Measurements from ENCODE around the gene KIF5A. TPM values are rescaled to one million over a fixed set of nuclear protein-coding genes. Genes with fewer than 3 reads are reported as not detected.
A peak's percentile ranks its signal among the peaks of the same experiment; 100 is the strongest.

The KIF5A gene
- total and polyA plus RNA-seq, 8 donors: 0.38 to 6.5 (median 5.3) TPM

GRCh38 chr12:57581802-57582201, 32.0 kb downstream of the KIF5A start:
- Histone ChIP-seq H3K27ac (no peak overlapping the region), H3K36me3 (no peaks in the 10 kb centered on the region), H3K4me1 (peaks cover 0 to 6% of the 10 kb centered on the region in 2 donors), H3K4me3 (no peak overlapping the region), H3K27me3 (peaks cover 0 to 34% of the 10 kb centered on the region in 2 donors), H3K9me3 (no peaks in the 10 kb centered on the region)
- ATAC-seq: no peak
- intact Hi-C loops (cut with DNase I): loop anchor here in 1 of 2 donors (2.0 kb wide), 1 partner anchor 41 kb away; no protein-coding TSS in a partner anchor
- TF ChIP-seq CTCF (IDR thresholded peaks at IDR 0.05): no peak
- no peak for DNase-seq

- intact Hi-C loops (cut with DNase I): loop anchor here in 1 of 2 donors (2.0 kb wide), 1 partner anchor 40 kb away; no protein-coding TSS in a partner anchor
- peaks cover 0 to 6% of the 10 kb centered on the region in 2 donors for H3K4me1 ChIP-seq
- H3K4me3 ChIP-seq: no peak overlapping the region
- H3K27ac ChIP-seq: no peak overlapping the region
- ATAC-seq: no peak
- DNase-seq: no peak
- no peaks in the 10 kb centered on the region for H3K36me3 ChIP-seq
- no peak for TF ChIP-seq CTCF (IDR thresholded peaks at IDR 0.05)
- H3K27me3 ChIP-seq: peaks cover 0 to 35% of the 10 kb centered on the region in 2 donors
- H3K9me3 ChIP-seq: no peaks in the 10 kb centered on the region
These were observed 32.6 kb downstream of the KIF5A start for GRCh38 chr12:57582440-57582839.

- H3K4me3 ChIP-seq: no peak overlapping the region
- ATAC-seq (peak; percentile 99), DNase-seq (peak in 3 of 4 donors; percentile 44 to 85 (median 62))
- H3K27me3 ChIP-seq: peaks cover 0 to 43% of the 10 kb centered on the region in 2 donors
- no peaks in the 10 kb centered on the region for H3K36me3 ChIP-seq
- H3K9me3 ChIP-seq: no peaks in the 10 kb centered on the region
- TF ChIP-seq CTCF (IDR thresholded peaks at IDR 0.05): peak; percentile 94 to 98
- intact Hi-C loops (cut with DNase I): loop anchor here in 1 of 2 donors (2.0 kb wide), 1 partner anchor 40 kb away; no protein-coding TSS in a partner anchor
- no peak overlapping the region for H3K27ac ChIP-seq
- peaks cover 0 to 6% of the 10 kb centered on the region in 2 donors for H3K4me1 ChIP-seq
These were observed 33.4 kb downstream of the KIF5A start for GRCh38 chr12:57583008-57583831.

- H3K27ac ChIP-seq: no peak overlapping the region
- intact Hi-C loops (cut with DNase I): no loop called here
- H3K36me3 ChIP-seq: no peaks in the 10 kb centered on the region
- no peaks in the 10 kb centered on the region for H3K9me3 ChIP-seq
- H3K4me1 ChIP-seq: peaks cover 0 to 6% of the 10 kb centered on the region in 2 donors
- H3K27me3 ChIP-seq: peaks cover 0 to 43% of the 10 kb centered on the region in 2 donors
- H3K4me3 ChIP-seq: no peak overlapping the region
- ATAC-seq (no peak), DNase-seq (no peak)
- TF ChIP-seq CTCF (IDR thresholded peaks at IDR 0.05): no peak
These were observed 34.2 kb downstream of the KIF5A start for GRCh38 chr12:57584050-57584449.

- Histone ChIP-seq H3K36me3 (no peaks in the 10 kb centered on the region), H3K27me3 (peaks cover 0 to 43% of the 10 kb centered on the region in 2 donors), H3K27ac (no peak overlapping the region), H3K4me3 (no peak overlapping the region), H3K4me1 (peaks cover 0 to 6% of the 10 kb centered on the region in 2 donors), H3K9me3 (no peaks in the 10 kb centered on the region)
- ATAC-seq (no peak), DNase-seq (no peak)
- intact Hi-C loops (cut with DNase I): no loop called here
- no peak for TF ChIP-seq CTCF (IDR thresholded peaks at IDR 0.05)
These were observed 34.8 kb downstream of the KIF5A start for GRCh38 chr12:57584690-57585089.
